ENCODE data around the gene ELK3. TPM values are rescaled to one million over a fixed set of nuclear protein-coding genes. Genes with fewer than 3 reads are reported as not detected.

The ELK3 gene
- total and polyA plus RNA-seq, 9 of the 15 experiments (the other 6 are each of a cell fraction or from before 2014, with no cell fraction given), result 1.5 to 5.5 (median 2.9) TPM

GRCh38 chr12:96224219-96224615 is 30.0 kb downstream of the ELK3 start:
- intact Hi-C loops (cut with micrococcal nuclease), result no loop called here
- no peaks in the 10 kb centered on the region for H3K79me2 ChIP-seq (ENCODE audit: control insufficient read depth, insufficient read depth, low read length)

More at GRCh38 chr12:96224219-96224615, 30.0 kb downstream of the ELK3 start:
- Histone ChIP-seq H3K9ac (ENCODE audit: insufficient read depth in 1 of 2, low read depth in 2 of 2, low read length in 2 of 2) (no peak overlapping the region), H3K9me3 (replicated peaks; ENCODE audit: control insufficient read depth, insufficient read depth, low read depth, low read length) (no peaks in the 10 kb centered on the region), H3K9me1 (ENCODE audit: control insufficient read depth, insufficient read depth, low read length) (no peaks in the 10 kb centered on the region), H2AFZ (ENCODE audit: low read depth, low read length) (no peak overlapping the region), H3K27ac (ENCODE audit: extremely low read depth, low read depth, low read length) (no peak overlapping the region), H3K27me3 (ENCODE audit: control insufficient read depth in 2 of 2, insufficient read depth in 2 of 2, low read length in 2 of 2) (0 out of 5 replicates have a peak, but pooled peaks cover 0 to 3% of the 10 kb centered on the region in 2 experiments), H3K36me3 (ENCODE audit: control insufficient read depth, insufficient read depth, low read length) (no peaks in the 10 kb centered on the region), H3K4me1 (replicated peaks in 1 of 2; ENCODE audit: control insufficient read depth in 2 of 2, insufficient read depth in 2 of 2, low read length in 2 of 2) (no peaks in the 10 kb centered on the region), H4K20me1 (replicated peaks; ENCODE audit: control insufficient read depth, insufficient read depth, low read length) (no peaks in the 10 kb centered on the region), H3K4me2 (ENCODE audit: insufficient read depth, low read length) (no peak overlapping the region), H3K4me3 (no peak overlapping the region)
- CTCF ChIA-PET (ENCODE audit: low intra/inter-chr PET ratio), result no interaction called here
- no TSS peak for BruUV-seq (replicated peaks)
- DNase-seq (ENCODE audit: extremely low read depth in 1 of 4, low spot score in 3 of 4) (no peak), ATAC-seq (no peak), FAIRE-seq (no peak)
- POLR2A ChIA-PET, result no interaction called here
- 81% methylated on average over 8 of the region's 8 CpGs for WGBS (ENCODE audit: insufficient coverage, low coverage, missing lambda C conversion rate)
- TF ChIP-seq MCM7 (IDR thresholded peaks at IDR 0.05) (no peak), ZC3H4 (CRISPR knock-in tag; IDR thresholded peaks at IDR 0.05; ENCODE audit: borderline replicate concordance) (no peak), RAD21 (CRISPR knock-in tag; conservative IDR thresholded peaks at IDR 0.05 in 1 of 2, IDR thresholded peaks at IDR 0.05 in 1 of 2) (no peak), NFIX (CRISPR knock-in tag; IDR thresholded peaks at IDR 0.05; ENCODE audit: low read depth) (no peak), MCM3 (IDR thresholded peaks at IDR 0.05) (no peak), CREB5 (CRISPR knock-in tag; IDR thresholded peaks at IDR 0.05) (no peak), PHF20 (IDR thresholded peaks at IDR 0.05; ENCODE audit: partially characterized antibody) (no peak), ZBTB49 (CRISPR knock-in tag; IDR thresholded peaks at IDR 0.05; ENCODE audit: borderline replicate concordance) (no peak), PCBP2 (IDR thresholded peaks at IDR 0.05; ENCODE audit: low read depth, low read length, poor library complexity, severe bottlenecking) (no peak), RHOXF2B (CRISPR knock-in tag; conservative IDR thresholded peaks at IDR 0.05) (no peak), CUX1 (CRISPR knock-in tag; IDR thresholded peaks at IDR 0.05) (no peak)
- in situ Hi-C loops (cut with MboI), result no loop called here
